ENCODE data around the gene TRIM62. TPM values are rescaled to one million over a fixed set of nuclear protein-coding genes. Genes with fewer than 3 reads are reported as not detected.

The TRIM62 gene
- total RNA-seq, 2 experiments from 2014 or later: 13.5 to 14.4 TPM

DNA sequence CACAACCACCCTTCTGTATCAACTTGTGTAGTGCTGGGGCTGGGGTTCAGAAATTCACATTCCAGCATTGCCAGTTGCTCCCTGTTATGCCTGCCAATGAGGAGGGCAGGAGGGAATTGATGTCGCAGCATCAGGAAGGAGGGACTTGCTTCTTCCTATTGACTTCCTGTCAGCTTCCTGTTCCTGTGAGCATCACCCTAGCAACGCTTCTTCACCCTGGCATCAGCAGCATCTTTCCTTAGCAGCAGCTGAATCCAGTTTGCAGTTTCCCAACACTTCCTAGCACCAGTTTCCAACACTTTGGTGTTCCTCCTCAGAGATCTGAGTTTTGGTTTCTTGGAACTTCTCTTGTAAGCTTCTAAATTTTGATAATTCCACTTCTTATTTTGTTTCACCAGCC lies 8.9 kb upstream of the TRIM62 start:
- Mint-ChIP-seq H3K9me3 (peaks cover 2% of the 10 kb centered on the region), H3K27me3 (peaks cover 25% of the 10 kb centered on the region), H3K27ac (no peak overlapping the region), H3K4me1 (peaks cover 7% of the 10 kb centered on the region), H3K4me3 (no peak overlapping the region), H3K36me3 (peaks cover 2% of the 10 kb centered on the region)
- ATAC-seq (ENCODE audit: low read depth) (no peak), DNase-seq (no peak)
- POLR2A ChIA-PET: interaction anchor here (1.0 kb wide), 1 partner anchor 9 kb away, joined by 3 read pairs; the partner anchor contains the start of gene TRIM62

DNA sequence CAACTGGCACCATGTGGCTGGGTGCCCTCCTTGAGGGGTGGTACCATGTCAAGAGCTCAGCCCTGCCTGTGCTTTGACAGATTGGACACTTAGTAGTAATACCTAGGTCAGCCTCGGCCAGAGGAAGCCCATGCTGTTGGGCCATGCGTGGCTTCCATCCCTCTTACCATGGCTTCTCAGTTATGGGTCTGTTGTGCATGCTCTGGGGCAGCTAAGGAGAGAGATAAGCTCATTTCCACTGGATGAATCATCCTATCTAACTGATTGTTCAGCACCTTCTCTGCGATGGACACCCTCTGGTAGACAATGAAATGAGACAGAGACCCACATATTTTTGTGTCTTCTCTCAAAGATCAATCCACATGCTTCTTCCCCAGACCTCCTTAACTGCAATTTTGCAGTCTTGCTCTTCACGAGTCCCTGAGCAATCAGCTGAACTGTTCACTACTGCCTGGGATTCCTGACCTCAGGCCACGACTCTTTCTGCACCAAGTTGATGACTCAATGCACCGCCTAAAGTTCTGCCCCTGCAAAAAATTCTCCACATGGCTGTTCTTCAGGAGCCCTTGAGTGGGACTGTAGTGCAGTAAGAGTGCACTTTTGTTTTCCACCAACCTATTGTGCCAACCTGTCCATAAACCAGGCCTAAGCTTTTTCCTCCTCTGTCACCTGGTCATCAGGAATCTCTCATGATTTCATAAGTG lies 6.9 kb upstream of the TRIM62 start:
- no peak for ATAC-seq (ENCODE audit: low read depth)
- H3K4me3 Mint-ChIP-seq: no peak overlapping the region
- H3K4me1 Mint-ChIP-seq: peaks cover 7% of the 10 kb centered on the region
- no peak for DNase-seq
- peaks cover 38% of the 10 kb centered on the region for H3K27me3 Mint-ChIP-seq
- no peak overlapping the region for H3K27ac Mint-ChIP-seq
- peaks cover 2% of the 10 kb centered on the region for H3K36me3 Mint-ChIP-seq
- H3K9me3 Mint-ChIP-seq: peaks cover 2% of the 10 kb centered on the region
- POLR2A ChIA-PET: no interaction called here

DNA sequence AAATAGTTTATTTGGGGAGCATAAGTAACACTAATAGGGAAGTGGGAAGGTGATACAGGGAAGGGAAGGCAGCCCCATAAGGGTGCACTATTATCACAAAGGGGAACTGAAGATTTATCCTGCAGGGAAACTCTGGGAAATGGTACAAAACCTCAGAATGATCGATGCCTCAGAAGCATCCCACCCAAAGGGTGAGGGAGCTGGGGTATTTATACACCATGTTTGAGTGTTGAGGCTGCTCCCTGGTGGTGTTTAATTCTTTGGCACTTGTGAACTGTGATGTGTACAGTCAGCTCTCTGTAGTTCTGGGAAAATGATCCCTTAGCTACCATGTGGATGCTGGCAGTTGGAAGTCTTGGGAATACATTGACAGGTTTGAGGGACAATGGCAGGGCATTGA lies 5.1 kb upstream of the TRIM62 start:
- POLR2A ChIA-PET: no interaction called here
- peaks cover 44% of the 10 kb centered on the region for H3K27me3 Mint-ChIP-seq
- ATAC-seq (ENCODE audit: low read depth): no peak

DNA sequence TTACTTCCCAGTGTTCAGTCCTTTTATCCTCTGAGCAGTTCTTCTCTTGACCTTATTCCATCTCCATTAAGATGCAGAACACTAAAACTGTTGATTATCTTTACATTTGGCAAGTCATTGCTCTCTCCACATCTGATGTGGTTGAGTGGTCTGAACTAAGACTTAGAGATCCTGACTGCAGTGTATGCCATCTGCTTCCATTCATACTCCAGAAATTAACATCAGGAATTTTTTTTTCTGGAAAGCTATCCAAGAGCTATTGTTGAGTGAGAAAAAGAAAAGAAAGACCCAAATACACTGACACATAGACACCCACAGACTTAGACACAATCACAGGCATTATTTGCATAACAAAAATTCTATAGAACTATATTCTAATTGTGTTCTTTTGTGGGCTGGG lies 3.7 kb upstream of the TRIM62 start:
- DNase-seq: no peak
- no peaks in the 10 kb centered on the region for H3K9me3 Mint-ChIP-seq
- peaks cover 41% of the 10 kb centered on the region for H3K27me3 Mint-ChIP-seq
- no peak overlapping the region for H3K4me3 Mint-ChIP-seq
- POLR2A ChIA-PET: no interaction called here
- no peak for ATAC-seq (ENCODE audit: low read depth)
- H3K4me1 Mint-ChIP-seq: peaks cover 9% of the 10 kb centered on the region
- H3K36me3 Mint-ChIP-seq: no peaks in the 10 kb centered on the region
- H3K27ac Mint-ChIP-seq: no peak overlapping the region

More for the DNA sequence above, 5.1 kb upstream of the TRIM62 start:
- Mint-ChIP-seq H3K9me3 (peaks cover 2% of the 10 kb centered on the region), H3K27ac (no peak overlapping the region), H3K4me3 (no peak overlapping the region), H3K36me3 (peaks cover 2% of the 10 kb centered on the region), H3K4me1 (peaks cover 12% of the 10 kb centered on the region)
- DNase-seq: no peak

DNA sequence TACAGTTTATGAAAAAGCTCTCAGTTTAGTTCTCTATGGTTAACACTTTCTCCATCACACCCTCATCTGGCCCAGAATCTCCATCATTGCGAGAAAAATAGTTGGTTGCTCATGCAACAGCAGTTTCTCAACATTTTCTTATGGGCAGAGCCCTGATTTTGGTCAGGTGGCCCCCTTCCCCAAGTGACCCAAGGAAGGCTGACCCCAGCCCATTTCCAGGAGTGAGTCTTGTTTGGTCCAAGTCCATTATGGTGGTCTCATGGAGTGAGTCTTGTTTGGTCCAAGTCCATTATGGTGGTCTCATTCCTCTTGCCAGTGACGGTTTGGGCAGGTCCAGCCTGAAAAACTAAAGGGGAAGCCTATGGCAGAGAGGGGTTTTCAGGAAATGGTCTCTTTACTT lies 1.5 kb upstream of the TRIM62 start:
- Mint-ChIP-seq H3K27ac (no peak overlapping the region), H3K9me3 (no peaks in the 10 kb centered on the region), H3K4me1 (peaks cover 22% of the 10 kb centered on the region), H3K27me3 (peaks cover 41% of the 10 kb centered on the region), H3K4me3 (no peak overlapping the region), H3K36me3 (peaks cover 2% of the 10 kb centered on the region)
- no peak for DNase-seq
- no peak for ATAC-seq (ENCODE audit: low read depth)
- POLR2A ChIA-PET: no interaction called here

DNA sequence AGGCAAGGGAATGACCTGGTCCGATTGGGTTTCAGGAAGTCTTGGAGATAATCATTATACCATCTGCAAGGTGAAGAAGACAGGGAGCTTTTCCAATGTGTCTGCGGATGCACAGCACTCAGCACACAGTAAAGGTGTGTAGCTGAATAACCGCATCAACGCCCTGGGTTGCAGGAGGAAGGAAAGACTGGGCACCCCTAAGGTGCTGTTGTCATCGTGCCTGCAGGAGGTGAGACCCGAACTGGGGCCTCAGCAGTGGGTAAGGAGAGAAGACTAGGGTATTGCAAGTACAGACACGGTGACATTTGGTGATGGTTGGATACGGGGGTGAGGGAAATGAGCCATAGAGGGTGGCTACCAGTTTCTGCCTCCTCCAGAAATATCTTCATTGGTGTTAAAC lies 1.1 kb upstream of the TRIM62 start:
- Mint-ChIP-seq H3K36me3 (peaks cover 2% of the 10 kb centered on the region), H3K27ac (no peak overlapping the region), H3K27me3 (peaks cover 41% of the 10 kb centered on the region), H3K9me3 (no peaks in the 10 kb centered on the region), H3K4me1 (peaks cover 23% of the 10 kb centered on the region), H3K4me3 (peak overlapping the region; percentile 93)
- ATAC-seq (ENCODE audit: low read depth) (no peak), DNase-seq (no peak)
- POLR2A ChIA-PET: interaction anchor here (2.4 kb wide), 1 partner anchor 55 kb away, joined by 20 read pairs; no protein-coding TSS in a partner anchor

DNA sequence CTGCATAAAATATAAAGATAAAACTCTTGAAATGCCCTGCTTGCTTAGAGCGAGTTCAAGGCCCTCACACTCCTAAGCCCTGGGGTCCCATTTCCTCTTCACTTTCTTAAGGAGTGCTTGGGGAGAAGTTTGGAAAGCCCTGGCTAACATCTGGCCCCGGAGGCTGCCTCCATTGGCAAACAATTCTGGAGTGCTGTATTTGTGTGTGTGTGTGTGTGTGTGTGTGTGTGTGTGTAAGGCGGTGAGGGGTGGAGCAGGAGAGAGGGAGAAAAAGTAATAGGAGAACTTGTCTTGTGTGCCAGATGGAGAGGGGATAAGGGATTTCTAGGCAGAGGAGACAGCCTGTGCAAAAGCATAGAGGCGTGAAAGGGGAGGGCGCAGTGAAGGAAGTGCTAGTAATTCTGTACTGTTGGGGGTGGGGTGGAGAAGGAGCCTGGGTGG lies 578 bp upstream of the TRIM62 start:
- H3K4me3 Mint-ChIP-seq: peak overlapping the region; percentile 93
- ATAC-seq (ENCODE audit: low read depth) (no peak), DNase-seq (no peak)
- POLR2A ChIA-PET: interaction anchor here (0.7 to 2.4 kb wide), 5 partner anchors 8 to 360 kb away, joined by 3 to 20 read pairs (median 3); no protein-coding TSS in a partner anchor
- peaks cover 23% of the 10 kb centered on the region for H3K4me1 Mint-ChIP-seq
- peaks cover 37% of the 10 kb centered on the region for H3K27me3 Mint-ChIP-seq
- H3K9me3 Mint-ChIP-seq: no peaks in the 10 kb centered on the region
- H3K36me3 Mint-ChIP-seq: peaks cover 2% of the 10 kb centered on the region
- H3K27ac Mint-ChIP-seq: no peak overlapping the region

DNA sequence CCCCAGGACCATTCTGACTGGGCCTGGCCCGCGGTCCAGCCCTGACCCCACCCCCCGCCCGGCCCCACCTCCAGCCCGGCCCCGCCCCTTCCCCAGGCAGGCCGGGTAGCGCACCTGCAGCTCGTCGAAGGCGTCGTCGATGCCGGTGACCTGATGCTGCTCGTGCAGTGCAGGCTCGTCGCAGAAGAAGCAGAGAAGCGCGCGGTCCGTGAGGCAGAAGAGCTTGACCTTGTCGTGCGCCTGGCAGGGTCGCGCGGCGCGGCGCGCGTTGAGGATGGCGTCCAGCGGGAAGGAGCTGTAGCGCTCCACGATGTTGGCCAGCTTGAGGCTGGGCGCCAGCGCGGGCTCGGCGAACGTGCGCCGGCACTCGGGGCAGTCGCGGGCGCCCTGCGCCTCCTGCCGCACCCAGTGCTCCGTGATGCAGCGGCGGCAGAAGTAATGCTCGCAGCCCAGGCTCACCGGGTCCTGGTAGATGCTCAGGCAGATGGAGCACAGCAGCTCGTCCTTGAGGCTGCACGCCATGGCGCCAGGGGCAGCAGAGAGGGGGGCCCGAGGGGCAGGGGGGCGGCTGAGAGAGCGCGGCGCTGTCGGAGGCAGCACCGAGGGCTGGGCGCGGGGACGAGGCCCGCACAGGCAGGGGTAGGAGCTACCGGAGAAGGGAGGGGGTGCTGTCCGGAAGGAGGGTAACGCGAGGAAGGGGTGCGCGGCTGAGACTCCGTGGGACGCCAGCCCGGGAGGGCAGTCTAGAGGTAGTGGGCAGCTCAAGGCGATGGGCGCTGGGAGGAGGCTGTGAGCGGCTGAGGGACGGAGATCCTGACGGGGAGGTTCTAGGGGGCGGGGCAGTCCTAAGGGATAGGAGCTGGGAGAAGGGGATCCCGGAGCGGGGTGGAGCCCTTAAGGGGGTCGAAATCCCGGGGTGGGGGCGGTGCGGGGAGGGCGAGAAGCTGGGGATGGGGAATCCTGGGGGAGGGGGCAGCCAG lies 642 bp downstream of the TRIM62 start:
- Mint-ChIP-seq H3K27ac (peak overlapping the region; percentile 85), H3K4me1 (peaks cover 23% of the 10 kb centered on the region), H3K27me3 (peaks cover 32% of the 10 kb centered on the region), H3K4me3 (peak overlapping the region; percentile 93), H3K9me3 (no peaks in the 10 kb centered on the region), H3K36me3 (peaks cover 2% of the 10 kb centered on the region)
- POLR2A ChIA-PET: interaction anchor here (0.5 to 2.4 kb wide), 10 partner anchors 9 to 200 kb away, joined by 3 to 20 read pairs (median 3); no protein-coding TSS in a partner anchor
- ATAC-seq (ENCODE audit: low read depth): peak; percentile 85
- DNase-seq: peak; percentile 83

DNA sequence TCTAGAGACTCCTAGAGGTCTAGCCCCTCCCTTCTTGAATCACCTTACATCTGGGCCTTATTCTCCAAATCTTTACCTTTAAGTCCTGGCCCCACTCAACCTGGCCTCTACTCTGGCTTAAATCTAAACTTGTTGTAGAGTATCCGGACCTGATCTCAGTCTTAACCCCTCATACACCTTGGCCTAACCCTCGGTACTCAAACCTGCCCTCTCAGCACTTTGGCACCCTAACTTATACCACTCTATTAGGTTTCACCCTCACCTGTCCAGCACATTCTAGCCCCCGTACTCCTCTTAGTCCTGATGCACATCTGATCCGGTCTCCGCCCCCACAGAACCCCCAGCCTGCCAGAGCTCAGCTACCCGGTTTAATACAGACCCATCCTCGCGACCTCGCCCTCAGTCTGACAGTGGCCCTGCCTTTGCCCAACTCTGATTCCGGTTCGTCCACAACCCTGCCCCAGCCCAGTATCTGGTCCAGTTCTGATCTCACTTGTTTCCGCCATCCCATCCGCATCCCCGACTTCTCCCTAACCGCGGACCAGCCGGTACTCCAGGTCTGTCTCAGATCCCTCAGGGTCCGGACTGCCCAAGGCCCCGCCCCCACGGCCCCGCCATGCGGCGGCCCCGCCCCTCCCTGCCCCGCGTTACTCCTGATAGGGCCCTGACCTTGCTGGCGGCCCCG lies 1.5 kb downstream of the TRIM62 start:
- Mint-ChIP-seq H3K27ac (peak overlapping the region; percentile 61), H3K27me3 (peaks cover 27% of the 10 kb centered on the region), H3K4me3 (peak overlapping the region; percentile 93), H3K4me1 (peaks cover 23% of the 10 kb centered on the region), H3K36me3 (peaks cover 2% of the 10 kb centered on the region), H3K9me3 (no peaks in the 10 kb centered on the region)
- POLR2A ChIA-PET: interaction anchor here (0.5 to 2.4 kb wide), 6 partner anchors 27 to 199 kb away, joined by 3 to 20 read pairs (median 4); no protein-coding TSS in a partner anchor
- DNase-seq: no peak
- ATAC-seq (ENCODE audit: low read depth): peak; percentile 3

DNA sequence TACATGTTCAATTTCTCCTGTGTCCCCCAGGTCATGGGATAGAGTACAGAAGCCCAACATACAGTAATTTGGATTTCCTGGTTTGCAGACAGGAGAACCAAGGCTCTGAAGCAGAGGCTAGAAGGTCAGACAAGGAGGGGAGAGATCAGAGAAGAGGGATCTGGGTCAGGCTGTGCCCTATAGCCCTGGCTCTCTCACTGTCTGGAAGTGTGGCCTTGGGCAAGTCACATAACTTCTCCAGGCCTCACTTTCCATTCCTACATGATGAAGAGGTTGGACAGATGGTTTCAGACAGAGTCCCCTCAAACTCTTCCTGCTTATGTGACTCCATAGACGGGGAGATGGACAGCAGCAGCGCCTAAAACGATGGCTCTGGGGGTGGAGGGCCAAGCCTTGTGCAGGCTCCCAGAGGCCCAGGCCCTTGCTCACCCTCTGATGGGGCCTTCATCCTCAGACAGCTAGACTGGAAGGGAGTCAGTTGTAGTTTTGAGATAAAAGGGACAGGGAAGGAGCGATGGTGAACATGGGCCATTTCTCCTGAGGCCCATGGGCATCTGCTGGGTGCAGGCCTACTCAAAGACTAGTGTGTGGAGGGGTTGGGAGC lies 2.9 kb downstream of the TRIM62 start:
- H3K4me3 Mint-ChIP-seq: no peak overlapping the region
- H3K27me3 Mint-ChIP-seq: peaks cover 14% of the 10 kb centered on the region
- no peak overlapping the region for H3K27ac Mint-ChIP-seq
- no peaks in the 10 kb centered on the region for H3K9me3 Mint-ChIP-seq
- POLR2A ChIA-PET: interaction anchor here (0.8 kb wide), 1 partner anchor 190 kb away, joined by 3 read pairs; no protein-coding TSS in a partner anchor
- peaks cover 2% of the 10 kb centered on the region for H3K36me3 Mint-ChIP-seq
- peaks cover 23% of the 10 kb centered on the region for H3K4me1 Mint-ChIP-seq
- ATAC-seq (ENCODE audit: low read depth) (no peak), DNase-seq (no peak)

DNA sequence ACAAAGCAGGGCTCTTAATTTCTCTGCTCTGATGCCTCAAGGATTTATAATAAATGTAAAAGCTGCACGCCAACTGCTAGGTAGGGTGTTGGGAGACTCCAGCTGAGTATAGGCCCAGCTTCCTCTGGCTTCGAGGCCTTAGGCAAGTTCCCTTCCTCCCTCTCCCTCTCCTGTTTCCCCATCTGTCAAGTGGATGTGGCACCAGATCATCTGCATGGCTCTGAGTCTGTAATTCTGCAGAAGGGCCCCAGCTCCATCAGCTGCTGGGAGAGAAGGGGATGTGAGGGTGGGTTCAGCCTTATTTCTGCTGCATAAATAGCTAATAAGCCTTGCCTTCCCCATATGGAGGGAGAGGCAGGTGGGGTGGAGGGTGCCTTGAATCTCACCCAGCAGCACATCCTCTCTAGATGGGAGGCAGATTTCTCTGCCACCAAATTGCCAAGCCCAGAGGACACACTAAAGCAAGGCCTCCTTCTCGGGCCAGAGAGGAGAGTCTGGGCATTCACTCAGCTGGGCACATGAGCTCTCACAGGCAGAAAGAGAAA lies 3.8 kb downstream of the TRIM62 start:
- DNase-seq (no peak), ATAC-seq (ENCODE audit: low read depth) (no peak)
- POLR2A ChIA-PET: no interaction called here
- peaks cover 6% of the 10 kb centered on the region for H3K36me3 Mint-ChIP-seq
- no peaks in the 10 kb centered on the region for H3K9me3 Mint-ChIP-seq
- H3K27me3 Mint-ChIP-seq: peaks cover 8% of the 10 kb centered on the region
- peaks cover 25% of the 10 kb centered on the region for H3K4me1 Mint-ChIP-seq
- H3K27ac Mint-ChIP-seq: no peak overlapping the region
- no peak overlapping the region for H3K4me3 Mint-ChIP-seq

DNA sequence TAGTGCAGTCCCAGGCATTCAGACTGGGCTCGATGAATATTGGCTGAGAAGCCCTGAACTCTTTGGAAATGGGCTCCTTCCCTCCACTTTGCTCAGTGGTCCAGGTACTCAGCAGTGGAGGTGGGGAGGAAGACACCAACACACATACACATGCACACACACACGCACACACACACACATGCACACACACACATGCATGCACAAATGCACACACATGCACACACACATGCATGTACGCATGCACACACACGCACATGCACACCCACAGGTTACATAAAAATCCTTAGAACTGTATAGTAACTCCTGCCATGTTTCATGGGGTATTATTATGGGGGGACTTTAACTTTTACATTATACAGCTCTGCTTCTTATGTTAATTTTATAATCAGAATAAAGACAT lies 5.0 kb downstream of the TRIM62 start:
- H3K4me3 Mint-ChIP-seq: no peak overlapping the region
- no peak for ATAC-seq (ENCODE audit: low read depth)
- POLR2A ChIA-PET: no interaction called here
- H3K9me3 Mint-ChIP-seq: no peaks in the 10 kb centered on the region
- H3K27ac Mint-ChIP-seq: no peak overlapping the region
- peaks cover 8% of the 10 kb centered on the region for H3K36me3 Mint-ChIP-seq
- no peak for DNase-seq
- H3K27me3 Mint-ChIP-seq: no peaks in the 10 kb centered on the region
- peaks cover 24% of the 10 kb centered on the region for H3K4me1 Mint-ChIP-seq

Data from activated naive CD8-positive, alpha-beta T cell treated with anti-CD3 and anti-CD28 coated beads, Interleukin-2, amount 10 ng/mL, durations not matched to agents 7 days and 5 days (primary cell).